GM19099 (cell line): ENCODE measurements around the gene RNF151.

Experiments
- POLR2A ChIP-seq: IDR thresholded peaks from 3 replicates; pipeline ENCODE4 v1.6.1; 2011; ENCODE audit warnings: low read depth; ENCODE audit not compliant: insufficient read length; ENCODE audit errors: extremely low read depth

The RNF151 gene

DNA sequence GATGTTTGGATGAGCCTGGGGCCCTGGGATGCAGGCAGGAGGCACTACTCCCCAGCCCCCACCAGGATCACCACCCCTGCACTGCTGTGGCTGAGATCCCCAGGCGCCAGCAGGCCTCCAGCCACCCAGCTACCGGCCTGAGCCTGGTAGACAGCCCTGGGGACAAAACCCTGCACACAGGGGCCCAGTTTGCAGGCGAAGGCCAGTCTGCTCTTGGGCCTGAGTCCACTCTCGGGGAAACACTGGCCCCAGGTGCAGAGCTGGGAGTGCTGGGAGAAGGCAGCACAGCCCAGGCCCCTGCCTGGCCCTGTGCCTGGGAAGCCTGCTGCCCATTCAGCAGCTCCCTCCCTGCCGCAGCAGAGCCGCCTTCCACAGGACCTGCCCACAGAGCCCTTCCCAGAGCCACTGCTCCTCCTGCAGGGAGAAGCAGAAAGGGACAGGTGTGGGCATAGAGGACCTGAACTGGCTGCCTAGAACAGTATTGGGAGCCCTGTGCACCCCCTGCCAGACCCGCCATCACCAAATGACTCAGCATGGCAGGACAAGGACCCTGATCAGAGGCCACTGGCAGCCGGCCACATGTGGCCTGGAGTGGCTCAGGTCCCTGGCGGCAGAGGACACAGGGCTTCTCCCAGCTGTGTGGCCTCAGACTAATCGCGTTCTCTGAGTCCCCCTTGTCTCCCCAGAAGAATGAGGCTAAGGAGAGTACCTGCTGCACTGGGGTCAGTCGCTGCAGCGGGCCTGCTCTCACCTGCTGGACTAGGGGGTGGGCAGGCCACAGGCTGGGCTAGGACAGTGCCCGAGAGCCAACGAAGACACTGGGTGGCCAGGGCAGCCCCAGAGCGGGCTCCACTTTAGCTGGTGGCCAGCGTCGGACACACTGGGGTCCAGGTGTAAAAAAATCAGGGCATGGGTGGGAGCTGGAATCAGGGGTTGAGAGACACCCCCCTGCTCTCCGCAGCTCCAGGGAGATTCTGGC lies 34.3 kb upstream of the RNF151 start:
- no peak for TF ChIP-seq POLR2A

DNA sequence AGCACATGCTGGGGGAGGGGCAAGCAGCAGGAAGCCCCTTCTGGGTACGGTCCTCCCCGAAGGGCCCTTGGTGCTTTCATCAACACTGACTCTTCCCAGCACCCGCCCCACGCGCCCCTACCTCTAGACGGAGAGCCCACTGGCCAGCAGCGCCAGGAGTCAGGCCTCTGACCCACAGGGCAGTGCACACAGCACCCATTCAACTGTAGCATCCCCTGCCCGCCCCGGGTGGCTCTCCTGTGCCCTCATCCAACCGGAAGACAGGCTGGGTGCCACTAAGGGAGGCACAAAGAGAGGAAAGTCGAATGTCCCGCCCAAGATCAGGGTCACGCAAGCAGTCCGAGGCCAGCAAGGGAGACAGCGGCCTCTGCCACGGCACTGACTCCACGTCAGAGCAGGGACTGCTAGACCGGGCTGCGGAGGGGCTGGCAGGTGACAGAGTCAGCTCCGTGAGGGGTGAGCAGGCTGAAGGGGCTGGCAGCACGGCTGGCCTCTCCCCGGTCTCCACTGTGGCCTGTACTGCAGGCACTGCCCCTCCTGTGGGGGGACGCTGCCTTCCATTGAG lies 33.5 kb upstream of the RNF151 start:
- no peak for TF ChIP-seq POLR2A

GRCh38 chr16:1936945-1937479 lies 29.6 kb upstream of the RNF151 start:
- TF ChIP-seq POLR2A, result no peak

GRCh38 chr16:1938316-1938715 lies 28.3 kb upstream of the RNF151 start:
- TF ChIP-seq POLR2A, result no peak

DNA sequence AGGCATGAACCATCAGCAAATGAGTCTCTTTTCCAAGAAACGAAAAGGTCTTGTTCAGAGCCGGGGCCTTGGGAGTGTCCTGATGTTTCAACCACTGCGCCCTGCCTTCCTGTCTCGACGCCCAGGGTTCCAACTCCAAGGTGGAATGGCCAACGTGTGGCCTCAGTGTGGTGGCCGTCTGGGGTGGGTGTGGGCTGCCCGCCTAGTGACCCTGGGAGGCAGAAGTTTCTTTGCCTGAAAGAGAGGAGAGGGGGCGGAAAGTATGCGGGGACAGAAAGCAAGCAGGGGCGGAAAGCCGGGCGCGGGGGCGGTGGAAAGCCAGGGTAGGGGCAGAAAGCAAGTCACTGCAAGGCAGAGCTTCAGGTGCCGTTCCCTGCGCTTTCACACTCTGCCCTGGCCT lies 27.7 kb upstream of the RNF151 start:
- TF ChIP-seq POLR2A, result no peak

- no peak for TF ChIP-seq POLR2A
Measured at GRCh38 chr16:1940273-1941161, 26.1 kb upstream of the RNF151 start.

- no peak for TF ChIP-seq POLR2A
Measured at GRCh38 chr16:1941162-1942046, 25.3 kb upstream of the RNF151 start.

DNA sequence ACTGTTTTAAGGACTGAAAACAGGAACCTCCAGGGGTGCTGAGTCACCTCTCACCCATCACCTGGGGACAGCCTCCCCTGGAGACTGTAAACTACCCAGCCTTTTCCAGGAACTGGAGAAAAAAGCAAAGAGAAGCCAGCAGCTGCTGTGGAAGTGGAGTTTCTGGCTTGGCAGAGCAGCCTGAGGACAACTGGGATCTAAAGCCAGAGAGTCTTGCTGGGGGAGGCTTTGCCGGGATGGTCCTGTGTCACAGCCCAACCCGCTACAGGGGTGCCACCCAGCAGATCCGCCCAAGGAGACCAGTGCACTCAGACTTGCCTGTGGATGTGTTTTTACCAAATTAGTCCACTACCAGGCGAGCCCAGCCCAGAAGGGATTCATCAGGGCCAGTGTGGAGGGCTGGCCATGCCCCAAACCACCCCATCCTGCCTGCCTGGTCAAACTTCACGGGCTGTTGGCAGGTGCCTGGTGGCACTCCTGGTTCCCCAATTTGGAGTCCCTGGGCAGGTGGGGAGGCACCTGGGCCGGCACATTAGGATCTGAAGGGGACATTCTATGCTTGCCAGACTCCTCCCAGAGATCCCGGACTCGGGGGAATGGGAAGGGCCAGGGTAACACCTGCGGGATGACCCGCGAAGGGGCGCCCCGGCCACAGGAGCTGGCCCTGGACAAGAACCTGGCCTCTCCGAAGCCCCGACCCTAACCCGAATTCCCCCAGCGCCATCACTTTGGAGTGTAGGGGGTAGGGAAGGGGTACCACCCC lies 24.4 kb upstream of the RNF151 start:
- TF ChIP-seq POLR2A, result no peak

DNA sequence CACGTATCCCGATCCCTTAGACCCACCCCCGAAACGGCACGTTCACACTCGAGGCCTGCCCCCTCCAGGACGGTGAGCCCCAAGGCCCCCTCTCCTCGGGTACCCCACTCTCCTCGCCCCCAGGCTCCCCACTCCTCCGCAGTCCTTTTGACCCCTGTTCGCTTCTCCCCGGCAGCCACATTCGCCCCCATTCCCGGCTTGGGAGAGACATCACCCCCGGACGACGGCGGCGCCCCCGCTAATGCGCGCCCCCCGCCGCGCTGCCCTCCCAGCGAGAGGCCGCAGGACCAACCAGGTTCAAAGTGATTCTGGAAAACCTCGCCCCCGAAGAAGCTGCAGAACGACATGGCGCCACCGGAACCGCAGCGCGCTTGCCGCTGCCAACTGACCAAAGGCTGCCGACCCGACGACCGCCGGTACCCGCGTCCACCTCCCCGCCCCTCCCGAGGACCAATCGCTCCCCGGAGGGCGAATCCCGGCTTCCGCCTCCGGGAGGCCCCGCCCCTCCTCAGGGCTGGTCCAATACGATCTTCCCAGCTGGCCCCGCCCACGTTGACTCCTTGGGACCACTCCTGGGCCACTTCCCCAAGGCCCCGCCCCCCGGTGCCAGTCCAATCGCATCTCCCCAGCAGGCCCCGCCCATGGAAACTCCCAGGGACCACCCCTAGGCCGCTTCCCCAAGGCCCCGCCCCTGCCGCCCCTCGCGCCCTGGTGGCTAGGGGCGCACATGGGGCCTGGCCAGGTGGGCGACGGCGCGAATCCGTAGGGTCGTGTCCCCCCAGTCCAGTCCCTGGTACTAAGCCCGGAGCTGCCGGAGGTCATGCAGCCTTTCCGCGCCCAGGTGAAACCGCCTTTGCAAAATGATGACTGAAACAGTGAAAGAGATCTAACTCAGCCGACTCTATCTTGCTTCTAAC lies 23.6 kb upstream of the RNF151 start, which contains the start of gene MSRB1:
MSRB1 (minus strand) TSS at position 390 of the 917 bp plus-strand sequence; CDS start at position 347, 43 bp downstream.
- TF ChIP-seq POLR2A, result peak; percentile 87

DNA sequence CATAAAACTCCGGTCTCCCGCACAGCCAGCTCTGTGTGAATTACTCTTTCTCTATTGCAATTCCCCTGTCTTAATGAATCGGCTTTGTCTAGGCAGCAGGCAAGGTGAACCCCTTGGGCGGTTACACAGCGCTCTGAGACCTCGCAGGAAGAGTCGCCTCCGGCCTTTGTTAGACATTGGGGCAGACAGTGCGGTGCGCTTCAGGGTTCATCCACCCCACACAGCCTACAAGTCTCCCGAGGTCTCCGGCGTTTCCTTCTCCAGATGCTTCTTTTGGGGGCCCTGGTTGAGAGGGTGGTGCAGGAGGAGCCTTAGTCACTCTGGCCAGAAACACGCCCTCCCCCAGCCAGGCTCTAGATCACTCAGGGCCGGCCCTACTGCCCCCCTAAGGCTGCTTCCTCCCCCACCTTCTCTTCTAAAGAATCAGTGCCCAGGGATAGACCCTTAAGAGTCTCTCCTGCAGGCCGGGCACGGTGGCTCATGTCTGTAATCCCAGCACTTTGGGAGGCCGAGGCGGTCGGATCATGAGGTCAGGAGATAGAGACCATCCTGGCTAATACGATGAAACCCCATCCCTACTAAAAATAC lies 21.9 kb upstream of the RNF151 start:
- TF ChIP-seq POLR2A, result no peak

DNA sequence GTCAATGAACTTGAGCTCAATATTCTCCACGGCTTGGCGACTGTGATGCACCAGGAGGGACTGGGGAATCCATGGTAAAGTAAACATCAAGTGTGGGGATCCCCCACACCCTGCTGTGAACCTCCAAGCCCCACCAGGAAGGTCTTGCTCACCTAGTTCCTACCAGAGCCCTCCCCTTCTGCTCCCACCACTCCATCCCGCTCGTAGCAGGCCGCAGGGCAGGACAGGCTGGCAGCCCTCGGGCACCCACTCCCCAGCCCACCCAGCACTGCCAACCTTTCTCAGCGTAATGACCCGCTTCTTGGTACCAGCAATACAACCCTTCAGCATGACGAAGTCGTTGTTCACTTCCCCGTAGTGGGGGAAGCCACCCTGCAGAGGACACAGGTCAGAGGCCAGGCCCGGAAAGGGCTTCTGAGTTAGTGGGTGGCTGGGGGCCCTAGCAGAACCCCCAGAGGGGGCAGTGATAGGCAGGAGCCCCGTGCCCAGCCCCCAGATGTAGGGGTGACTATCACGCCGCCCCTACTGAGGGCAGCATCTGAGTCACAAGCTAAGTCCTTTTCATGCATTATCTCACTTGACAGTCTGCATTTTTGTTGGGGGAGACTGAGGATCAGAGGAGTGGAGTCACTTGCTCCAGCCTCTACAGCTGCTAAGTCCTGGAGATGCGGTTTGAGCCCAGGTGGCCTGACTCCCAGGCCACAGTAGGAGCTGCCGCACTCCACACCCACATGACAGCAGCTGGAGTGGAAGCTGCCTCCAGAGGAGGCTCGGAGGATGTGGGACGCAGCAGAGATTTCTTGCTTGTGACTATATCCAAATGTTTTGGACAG lies 20.9 kb upstream of the RNF151 start:
- TF ChIP-seq POLR2A, result no peak
